BLaER1 treated with 17β-estradiol and CSF1 and Interleukin-3, amounts not matched to agents 10 nM and 100 nM (cell line): Measurements from ENCODE around the gene FAM111A.

Source experiments
- H3K27ac ChIP-seq, 11 experiments: shearing (Covaris generic); formaldehyde crosslinking; 2 replicates each; pipeline ENCODE4 v1.8.1; 2022
- H3K27me3 ChIP-seq, 11 experiments: shearing (Covaris generic); formaldehyde crosslinking; 2 replicates each; pipeline ENCODE4 v1.8.1; 2022
- H3K36me3 ChIP-seq, 11 experiments: shearing (Covaris generic); formaldehyde crosslinking; 2 replicates each; pipeline ENCODE4 v1.8.1; 2022
- H3K4me1 ChIP-seq, 10 experiments: shearing (Covaris generic); formaldehyde crosslinking; 2 replicates each; pipeline ENCODE4 v1.8.1; 2022
- H3K4me2 ChIP-seq, 11 experiments: shearing (Covaris generic); formaldehyde crosslinking; 2 replicates each; pipeline ENCODE4 v1.8.1; 2022
- H3K4me3 ChIP-seq, 10 experiments: shearing (Covaris generic); formaldehyde crosslinking; 2 replicates each; pipeline ENCODE4 v1.8.1; 2022
- H3K9ac ChIP-seq, 11 experiments: shearing (Covaris generic); formaldehyde crosslinking; 2 replicates each; pipeline ENCODE4 v1.8.1; 2022
- H3K9me3 ChIP-seq, 11 experiments: shearing (Covaris generic); formaldehyde crosslinking; replicated peaks in 1 of 11; 2 replicates each; pipeline ENCODE4 v1.8.1; 2022
- H4K20me1 ChIP-seq, 11 experiments: shearing (Covaris generic); formaldehyde crosslinking; 2 replicates each; pipeline ENCODE4 v1.8.1; 2022
- Cebpa-rat ChIP-seq, 11 experiments: shearing (Covaris generic); IDR thresholded peaks; 2 replicates each; pipeline ENCODE4 v1.8.1; 2022

FAM111A gene

GRCh38 chr11:59188954-59189353, 46.3 kb downstream of the FAM111A start:
- no peak for TF ChIP-seq Cebpa-rat (IDR thresholded peaks at IDR 0.05)
- H3K27ac ChIP-seq = no peak overlapping the region

GRCh38 chr11:59189986-59190385, 47.3 kb downstream of the FAM111A start:
- no peak overlapping the region for H3K9ac ChIP-seq
- H3K4me1 ChIP-seq = peaks cover 0 to 34% (median 8%) of the 10 kb centered on the region in 10 experiments; a peak in 16 of 20 replicates
- H3K4me2 ChIP-seq = peak overlapping the region in 8 of 11 experiments; percentile 10 to 39 (median 20); a peak in 9 of 22 replicates
- no peak overlapping the region for H3K27ac ChIP-seq
- H4K20me1 ChIP-seq = peaks cover 0 to 54% (median 0%) of the 10 kb centered on the region in 11 experiments; a peak in 4 of 22 replicates
- H3K9me3 ChIP-seq = no peaks in the 10 kb centered on the region
- H3K4me3 ChIP-seq = no peak overlapping the region
- no peak for TF ChIP-seq Cebpa-rat (IDR thresholded peaks at IDR 0.05)
- peaks cover 0 to 80% (median 21%) of the 10 kb centered on the region in 11 experiments; a peak in 14 of 22 replicates for H3K36me3 ChIP-seq
- H3K27me3 ChIP-seq = peaks cover 0 to 6% (median 0%) of the 10 kb centered on the region in 11 experiments; a peak in 1 of 22 replicates

More at GRCh38 chr11:59188954-59189353, 46.3 kb downstream of the FAM111A start:
- Histone ChIP-seq H3K27me3 (peaks cover 0 to 6% (median 0%) of the 10 kb centered on the region in 11 experiments; a peak in 1 of 22 replicates), H3K36me3 (peaks cover 0 to 76% (median 21%) of the 10 kb centered on the region in 11 experiments; a peak in 13 of 22 replicates), H3K9ac (no peak overlapping the region), H3K9me3 (no peaks in the 10 kb centered on the region), H3K4me1 (peaks cover 0 to 34% (median 8%) of the 10 kb centered on the region in 10 experiments; a peak in 16 of 20 replicates), H3K4me2 (peak overlapping the region in 1 of 11 experiments; percentile 10; a peak in 1 of 22 replicates), H4K20me1 (peaks cover 0 to 55% (median 0%) of the 10 kb centered on the region in 11 experiments; a peak in 5 of 22 replicates), H3K4me3 (no peak overlapping the region)

GRCh38 chr11:59191095-59191494, 48.4 kb downstream of the FAM111A start:
- Histone ChIP-seq H3K27ac (no peak overlapping the region), H3K4me2 (no peak overlapping the region)

GRCh38 chr11:59191890-59192289, 49.2 kb downstream of the FAM111A start:
- H3K4me1 ChIP-seq = peaks cover 7 to 34% (median 14%) of the 10 kb centered on the region in 10 experiments; a peak in 18 of 20 replicates
- no peak overlapping the region for H3K27ac ChIP-seq
- H3K9ac ChIP-seq = no peak overlapping the region
- peaks cover 0 to 9% (median 6%) of the 10 kb centered on the region in 11 experiments; a peak in 13 of 22 replicates for H3K9me3 ChIP-seq
- peaks cover 0 to 11% (median 0%) of the 10 kb centered on the region in 11 experiments; a peak in 2 of 22 replicates for H3K27me3 ChIP-seq
- H4K20me1 ChIP-seq = peaks cover 0 to 36% (median 0%) of the 10 kb centered on the region in 11 experiments; a peak in 3 of 22 replicates
- no peak for TF ChIP-seq Cebpa-rat (IDR thresholded peaks at IDR 0.05)
- peaks cover 0 to 86% (median 37%) of the 10 kb centered on the region in 11 experiments; a peak in 15 of 22 replicates for H3K36me3 ChIP-seq
- no peak overlapping the region for H3K4me3 ChIP-seq
- H3K4me2 ChIP-seq = no peak overlapping the region

More at GRCh38 chr11:59191095-59191494, 48.4 kb downstream of the FAM111A start:
- Histone ChIP-seq H4K20me1 (peaks cover 0 to 44% (median 0%) of the 10 kb centered on the region in 11 experiments; a peak in 4 of 22 replicates), H3K9me3 (peaks cover 0 to 2% (median 0%) of the 10 kb centered on the region in 11 experiments; a peak in 2 of 22 replicates), H3K27me3 (peaks cover 0 to 11% (median 0%) of the 10 kb centered on the region in 11 experiments; a peak in 2 of 22 replicates), H3K4me1 (peaks cover 3 to 34% (median 10%) of the 10 kb centered on the region in 10 experiments; a peak in 17 of 20 replicates), H3K4me3 (no peak overlapping the region), H3K36me3 (peaks cover 0 to 85% (median 30%) of the 10 kb centered on the region in 11 experiments; a peak in 14 of 22 replicates), H3K9ac (no peak overlapping the region)
- no peak for TF ChIP-seq Cebpa-rat (IDR thresholded peaks at IDR 0.05)

- TF ChIP-seq Cebpa-rat (IDR thresholded peaks at IDR 0.05) = no peak
- Histone ChIP-seq H3K4me2 (no peak overlapping the region), H3K27ac (no peak overlapping the region), H3K36me3 (peaks cover 0 to 91% (median 41%) of the 10 kb centered on the region in 11 experiments; a peak in 15 of 22 replicates), H3K27me3 (peaks cover 0 to 15% (median 0%) of the 10 kb centered on the region in 11 experiments; a peak in 3 of 22 replicates), H3K4me1 (peaks cover 10 to 29% (median 18%) of the 10 kb centered on the region in 10 experiments), H3K9ac (no peak overlapping the region), H3K4me3 (no peak overlapping the region), H4K20me1 (peaks cover 0 to 31% (median 0%) of the 10 kb centered on the region in 11 experiments; a peak in 3 of 22 replicates), H3K9me3 (peaks cover 0 to 14% (median 8%) of the 10 kb centered on the region in 11 experiments; a peak in 13 of 22 replicates)
These were observed 49.9 kb downstream of the FAM111A start for GRCh38 chr11:59192446-59193020.

DNA sequence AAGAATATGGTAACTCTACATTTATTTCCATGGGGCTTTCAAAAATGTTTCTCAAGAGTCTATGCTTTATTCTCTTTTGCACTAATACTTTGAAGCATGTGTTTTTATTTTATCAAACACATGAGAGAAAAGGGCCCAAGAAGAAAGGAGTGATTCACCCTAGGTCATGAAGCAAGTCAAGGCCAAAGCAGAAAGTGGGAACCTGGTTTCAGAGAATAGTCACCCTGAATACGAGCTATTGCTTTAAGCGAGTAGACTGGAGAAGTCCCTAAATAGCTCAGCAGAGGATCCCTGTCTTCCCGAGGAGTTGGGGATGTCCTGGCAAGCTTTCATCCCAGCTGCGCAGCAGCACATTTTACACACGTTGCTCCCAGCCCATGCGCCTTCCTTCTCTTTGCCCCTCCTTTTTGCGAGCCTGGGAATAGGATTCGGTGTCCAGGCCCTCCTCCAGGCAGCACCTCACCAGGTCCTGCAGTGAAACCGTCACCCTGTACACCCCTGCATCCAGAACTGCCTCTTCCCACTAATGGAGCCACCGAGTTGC, 51.0 kb downstream of the FAM111A start:
- peaks cover 0 to 89% (median 41%) of the 10 kb centered on the region in 11 experiments; a peak in 15 of 22 replicates for H3K36me3 ChIP-seq

DNA sequence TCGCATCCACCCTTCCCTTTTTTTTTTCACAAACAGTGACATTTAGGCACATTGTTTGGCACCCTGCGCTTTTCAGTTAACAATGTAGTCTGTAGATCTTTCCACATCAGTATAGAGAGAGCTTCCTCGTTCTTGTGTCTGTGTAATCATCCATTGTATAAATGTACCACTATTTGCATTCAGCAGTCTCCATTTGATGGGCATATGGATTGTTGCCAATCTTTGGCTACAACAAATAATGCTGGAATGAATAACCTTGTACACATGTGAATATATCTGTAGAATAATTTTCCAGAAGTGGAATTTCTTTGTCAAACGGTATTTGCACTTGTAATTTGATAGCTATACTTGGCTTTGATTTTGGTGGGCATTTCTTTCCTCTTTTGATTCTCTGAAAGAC, 52.9 kb downstream of the FAM111A start:
- H3K27me3 ChIP-seq = peaks cover 0 to 35% (median 0%) of the 10 kb centered on the region in 11 experiments; a peak in 3 of 22 replicates
- peaks cover 0 to 73% (median 32%) of the 10 kb centered on the region in 11 experiments; a peak in 15 of 22 replicates for H3K36me3 ChIP-seq
- peaks cover 0 to 43% (median 0%) of the 10 kb centered on the region in 11 experiments; a peak in 3 of 22 replicates for H4K20me1 ChIP-seq
- peaks cover 29 to 43% (median 39%) of the 10 kb centered on the region in 10 experiments for H3K4me1 ChIP-seq
- no peak for TF ChIP-seq Cebpa-rat (IDR thresholded peaks at IDR 0.05)
- H3K4me3 ChIP-seq = no peak overlapping the region
- H3K4me2 ChIP-seq = no peak overlapping the region
- peaks cover 0 to 14% (median 8%) of the 10 kb centered on the region in 11 experiments; a peak in 13 of 22 replicates for H3K9me3 ChIP-seq
- H3K9ac ChIP-seq = no peak overlapping the region
- H3K27ac ChIP-seq = no peak overlapping the region

More for the DNA sequence above, 51.0 kb downstream of the FAM111A start:
- no peak overlapping the region for H3K9ac ChIP-seq
- TF ChIP-seq Cebpa-rat (IDR thresholded peaks at IDR 0.05) = no peak
- no peak overlapping the region for H3K4me2 ChIP-seq
- peaks cover 0 to 26% (median 0%) of the 10 kb centered on the region in 11 experiments; a peak in 3 of 22 replicates for H3K27me3 ChIP-seq
- H3K4me3 ChIP-seq = no peak overlapping the region
- no peak overlapping the region for H3K27ac ChIP-seq
- H3K9me3 ChIP-seq = peaks cover 0 to 14% (median 8%) of the 10 kb centered on the region in 11 experiments; a peak in 13 of 22 replicates
- H3K4me1 ChIP-seq = peaks cover 21 to 32% (median 29%) of the 10 kb centered on the region in 10 experiments
- H4K20me1 ChIP-seq = peaks cover 0 to 31% (median 0%) of the 10 kb centered on the region in 11 experiments; a peak in 3 of 22 replicates

DNA sequence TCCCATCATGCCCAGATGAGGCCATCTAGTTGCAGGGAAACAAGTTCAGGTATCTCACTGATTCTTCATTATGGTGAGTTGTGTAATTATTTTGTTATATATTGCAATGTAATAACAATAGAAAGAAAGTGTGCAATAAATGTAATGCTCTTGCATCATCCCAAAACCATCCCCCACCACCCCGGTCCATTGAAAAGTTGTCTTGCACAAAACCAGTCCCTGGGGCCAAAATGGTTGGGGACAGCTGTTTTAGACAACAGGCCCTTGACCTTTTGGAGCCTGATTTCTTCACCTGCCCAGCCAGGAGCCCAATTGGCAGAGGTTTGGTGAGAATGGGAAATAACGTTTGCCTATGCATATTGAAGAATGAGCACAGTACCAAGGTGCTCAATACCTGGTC, 54.1 kb downstream of the FAM111A start:
- peak overlapping the region in 4 of 11 experiments; percentile 63 to 76 (median 68); a peak in 5 of 22 replicates for H3K4me2 ChIP-seq
- peaks cover 0 to 55% (median 0%) of the 10 kb centered on the region in 11 experiments; a peak in 3 of 22 replicates for H4K20me1 ChIP-seq
- peaks cover 0 to 35% (median 0%) of the 10 kb centered on the region in 11 experiments; a peak in 3 of 22 replicates for H3K27me3 ChIP-seq
- H3K4me1 ChIP-seq = peaks cover 39 to 54% (median 50%) of the 10 kb centered on the region in 10 experiments
- no peak overlapping the region for H3K4me3 ChIP-seq
- TF ChIP-seq Cebpa-rat (IDR thresholded peaks at IDR 0.05) = 0 out of 22 replicates have a peak, but pooled peaks of 2 of the 11 experiments have one; percentile 24 to 36
- peaks cover 0 to 68% (median 32%) of the 10 kb centered on the region in 11 experiments; a peak in 15 of 22 replicates for H3K36me3 ChIP-seq
- H3K27ac ChIP-seq = no peak overlapping the region
- no peak overlapping the region for H3K9ac ChIP-seq
- H3K9me3 ChIP-seq = peaks cover 0 to 14% (median 8%) of the 10 kb centered on the region in 11 experiments; a peak in 13 of 22 replicates
